ENCODE measurements around the gene SPO11.

The SPO11 gene

GRCh38 chr20:57371363-57371762, 41.8 kb downstream of the SPO11 start:
- no peaks in the 10 kb centered on the region for H3K27me3 ChIP-seq (ENCODE audit: insufficient read depth, low read length, poor library complexity, severe bottlenecking)
- H2AFZ ChIP-seq (ENCODE audit: low read length) = no peak overlapping the region
- no peaks in the 10 kb centered on the region for H3F3A ChIP-seq (ENCODE audit: low read depth)
- H3K79me2 ChIP-seq (ENCODE audit: insufficient read depth, low read length) = no peaks in the 10 kb centered on the region
- no peaks in the 10 kb centered on the region for H3K9me3 ChIP-seq (ENCODE audit: insufficient read depth, low read depth, low read length)
- H3K9ac ChIP-seq (ENCODE audit: low read depth, low read length, poor library complexity, severe bottlenecking) = no peak overlapping the region
- H3K4me3 ChIP-seq (ENCODE audit: low read length, poor library complexity, severe bottlenecking) = no peak overlapping the region
- no peak overlapping the region for H3K4me2 ChIP-seq (ENCODE audit: low read depth, low read length, poor library complexity, severe bottlenecking)
- TF ChIP-seq EZH2phosphoT487 (IDR thresholded peaks at IDR 0.05; ENCODE audit: borderline replicate concordance) (no peak), CTCF (conservative IDR thresholded peaks at IDR 0.05; ENCODE audit: low read length) (no peak)
- no peaks in the 10 kb centered on the region for H4K20me1 ChIP-seq (ENCODE audit: insufficient read depth, low read length, poor library complexity, severe bottlenecking)
- H3K4me1 ChIP-seq (ENCODE audit: insufficient read depth, low read length, poor library complexity, severe bottlenecking) = no peaks in the 10 kb centered on the region
- H3K36me3 ChIP-seq (ENCODE audit: insufficient read depth, low read length) = peaks cover 97% of the 10 kb centered on the region
- H3K9me2 ChIP-seq (replicated peaks; ENCODE audit: low read depth, low read length) = no peaks in the 10 kb centered on the region

GRCh38 chr20:57372157-57372556, 42.6 kb downstream of the SPO11 start:
- no peaks in the 10 kb centered on the region for H3K9me3 ChIP-seq (ENCODE audit: insufficient read depth, low read depth, low read length)
- H3K4me1 ChIP-seq (ENCODE audit: insufficient read depth, low read length, poor library complexity, severe bottlenecking) = no peaks in the 10 kb centered on the region
- H3K9ac ChIP-seq (ENCODE audit: low read depth, low read length, poor library complexity, severe bottlenecking) = no peak overlapping the region
- no peak overlapping the region for H2AFZ ChIP-seq (ENCODE audit: low read length)
- no peak overlapping the region for H3K4me3 ChIP-seq (ENCODE audit: low read length, poor library complexity, severe bottlenecking)
- no peaks in the 10 kb centered on the region for H3K79me2 ChIP-seq (ENCODE audit: insufficient read depth, low read length)
- TF ChIP-seq CTCF (conservative IDR thresholded peaks at IDR 0.05; ENCODE audit: low read length) = no peak
- TF ChIP-seq EZH2phosphoT487 (IDR thresholded peaks at IDR 0.05; ENCODE audit: borderline replicate concordance) = no peak
- H3K4me2 ChIP-seq (ENCODE audit: low read depth, low read length, poor library complexity, severe bottlenecking) = no peak overlapping the region
- H3F3A ChIP-seq (ENCODE audit: low read depth) = no peaks in the 10 kb centered on the region
- peaks cover 97% of the 10 kb centered on the region for H3K36me3 ChIP-seq (ENCODE audit: insufficient read depth, low read length)
- H3K9me2 ChIP-seq (replicated peaks; ENCODE audit: low read depth, low read length) = no peaks in the 10 kb centered on the region
- no peaks in the 10 kb centered on the region for H3K27me3 ChIP-seq (ENCODE audit: insufficient read depth, low read length, poor library complexity, severe bottlenecking)
- H4K20me1 ChIP-seq (ENCODE audit: insufficient read depth, low read length, poor library complexity, severe bottlenecking) = no peaks in the 10 kb centered on the region

GRCh38 chr20:57372581-57373350, 43.2 kb downstream of the SPO11 start:
- Histone ChIP-seq H3K79me2 (ENCODE audit: insufficient read depth, low read length) (no peaks in the 10 kb centered on the region), H3K9me2 (replicated peaks; ENCODE audit: low read depth, low read length) (no peaks in the 10 kb centered on the region), H3K27me3 (ENCODE audit: insufficient read depth, low read length, poor library complexity, severe bottlenecking) (no peaks in the 10 kb centered on the region), H3K4me1 (ENCODE audit: insufficient read depth, low read length, poor library complexity, severe bottlenecking) (no peaks in the 10 kb centered on the region), H4K20me1 (ENCODE audit: insufficient read depth, low read length, poor library complexity, severe bottlenecking) (no peaks in the 10 kb centered on the region), H3K36me3 (ENCODE audit: insufficient read depth, low read length) (peaks cover 98% of the 10 kb centered on the region), H3K4me2 (ENCODE audit: low read depth, low read length, poor library complexity, severe bottlenecking) (no peak overlapping the region), H3K9me3 (ENCODE audit: insufficient read depth, low read depth, low read length) (no peaks in the 10 kb centered on the region), H3K9ac (ENCODE audit: low read depth, low read length, poor library complexity, severe bottlenecking) (no peak overlapping the region), H3K4me3 (ENCODE audit: low read length, poor library complexity, severe bottlenecking) (no peak overlapping the region), H2AFZ (ENCODE audit: low read length) (no peak overlapping the region), H3F3A (ENCODE audit: low read depth) (no peaks in the 10 kb centered on the region)
- TF ChIP-seq CTCF (conservative IDR thresholded peaks at IDR 0.05; ENCODE audit: low read length) = no peak
- no peak for TF ChIP-seq EZH2phosphoT487 (IDR thresholded peaks at IDR 0.05; ENCODE audit: borderline replicate concordance)

All from Loucy (cell line).